Esophagus muscularis mucosa (tissue), 4 donors: ENCODE data around the gene SETBP1. TPM values are rescaled to one million over a fixed set of nuclear protein-coding genes. Genes with fewer than 3 reads are reported as not detected.
A peak's percentile ranks its signal among the peaks of the same experiment; 100 is the strongest.

Experiments used
- DNase-seq: peaks from one replicate; pipeline ENCODE4 v3.0.0-alpha.2; 2017; ENCODE audit errors: extremely low spot score
- H3K27ac ChIP-seq, 4 donors: fragments of 200-600 bp; sonication (generic); replicated peaks in 1 of 4; 1 replicate in 3 of 4; 2 replicates in 1 of 4; pipeline ENCODE4 v1.5.1; 2016 to 2019; ENCODE audit warnings: mild to moderate bottlenecking in 1 of 4
- H3K27me3 ChIP-seq, 4 donors: fragments of 200-600 bp; sonication (generic); one replicate each; pipeline versions ENCODE4 v1.5.1 to v1.6.0; 2016 to 2019
- H3K36me3 ChIP-seq, 4 donors: fragments of 200-600 bp; sonication (generic); one replicate each; pipeline ENCODE4 v1.5.1; 2016 to 2019
- H3K4me1 ChIP-seq, 4 donors: fragments of 200-600 bp; sonication (generic); one replicate each; pipeline ENCODE4 v1.5.1; 2016 to 2019
- H3K4me3 ChIP-seq, 4 donors: fragments of 200-600 bp; sonication (generic); 1 replicate in 2 of 4; 2 replicates in 2 of 4; pipeline ENCODE4 v1.5.1; 2016 to 2019; ENCODE audit warnings: mild to moderate bottlenecking in 4 of 4, moderate library complexity in 1 of 4
- H3K9me3 ChIP-seq, 4 donors: fragments of 200-600 bp; sonication (generic); 1 replicate in 3 of 4; 2 replicates in 1 of 4; pipeline ENCODE4 v1.5.1; 2016 to 2019
- EP300 ChIP-seq: sonication (generic); formaldehyde crosslinking; IDR thresholded peaks from one replicate; pipeline ENCODE4 v1.6.1; 2017; ENCODE audit warnings: antibody characterized with exemption
- POLR2A ChIP-seq: fragments of 450-650 bp; IDR thresholded peaks from one replicate; pipeline ENCODE4 v1.6.1; 2017; ENCODE audit warnings: antibody characterized with exemption, moderate library complexity, mild to moderate bottlenecking, low read depth
- POLR2AphosphoS5 ChIP-seq, 2 donors: sonication (generic); formaldehyde crosslinking; IDR thresholded peaks; one replicate each; pipeline ENCODE4 v1.6.1; 2017; ENCODE audit warnings: antibody characterized with exemption in 2 of 2
- WGBS: methylation state at CpG from one replicate; pipeline ENCODE4 v1.1.5; 2018; 5-methylcytosine and 5-hydroxymethylcytosine counted together
- intact Hi-C: fragments of 100-400 bp; cut with DNase I; formaldehyde crosslinking; loops from one replicate; pipeline ENCODE4 v1.15.1; 2023
- total RNA-seq, 4 donors: library from RNA; depleted of rRNA; stranded (reverse); fragments of >200 nt; gene quantifications; one replicate each; pipeline versions ENCODE4 v1.1.0 to v1.2.1, GENCODE V29; 2016
- TF ChIP-seq, protein P1 (sequence below), 3 experiments: fragments of 200-600 bp in 2 of 3; fragments of 450-650 bp in 1 of 3; sonication (generic) in 2 of 3; IDR thresholded peaks; one replicate each; pipeline ENCODE4 v1.5.1; 2017 to 2019; ENCODE audit warnings: antibody characterized with exemption in 3 of 3, mild to moderate bottlenecking in 2 of 3, moderate library complexity in 1 of 3

SETBP1 gene
- total RNA-seq, 4 donors from 2014 or later, result 40.9 to 86.5 (median 65.1) TPM

DNA sequence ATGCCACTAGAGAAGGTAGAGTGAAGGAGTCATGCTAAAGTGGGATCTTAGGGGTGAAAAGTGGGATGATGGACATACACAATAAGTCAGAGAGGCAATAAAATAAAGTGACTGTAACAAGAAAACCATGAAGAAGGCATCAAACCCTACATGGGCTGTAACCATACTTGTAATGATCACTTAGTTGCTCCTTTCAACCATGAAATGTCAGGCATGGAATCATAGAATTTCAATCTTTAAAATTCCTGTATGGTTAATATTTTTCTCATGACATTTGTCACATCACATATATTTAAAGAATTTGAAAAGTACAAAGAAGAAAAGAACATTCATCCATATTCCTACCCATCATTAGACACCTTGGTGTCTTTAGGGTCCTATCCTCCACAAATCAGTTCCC lies 20.9 kb upstream of the SETBP1 start:
- no peak for DNase-seq
- H3K27me3 ChIP-seq, result no peaks in the 10 kb centered on the region

GRCh38 chr18:44668270-44668975 lies 12.3 kb upstream of the SETBP1 start:
- H3K27me3 ChIP-seq, result no peaks in the 10 kb centered on the region
- WGBS, result 95% methylated on average over 4 of the region's 4 CpGs

More for the DNA sequence above, 20.9 kb upstream of the SETBP1 start:
- Histone ChIP-seq H3K36me3 (no peaks in the 10 kb centered on the region), H3K9me3 (no peaks in the 10 kb centered on the region), H3K27ac (no peak overlapping the region), H3K4me3 (no peak overlapping the region), H3K4me1 (peaks cover 0 to 13% (median 4%) of the 10 kb centered on the region in 4 donors)
- intact Hi-C loops, result no loop called here
- TF ChIP-seq, protein P1, sequence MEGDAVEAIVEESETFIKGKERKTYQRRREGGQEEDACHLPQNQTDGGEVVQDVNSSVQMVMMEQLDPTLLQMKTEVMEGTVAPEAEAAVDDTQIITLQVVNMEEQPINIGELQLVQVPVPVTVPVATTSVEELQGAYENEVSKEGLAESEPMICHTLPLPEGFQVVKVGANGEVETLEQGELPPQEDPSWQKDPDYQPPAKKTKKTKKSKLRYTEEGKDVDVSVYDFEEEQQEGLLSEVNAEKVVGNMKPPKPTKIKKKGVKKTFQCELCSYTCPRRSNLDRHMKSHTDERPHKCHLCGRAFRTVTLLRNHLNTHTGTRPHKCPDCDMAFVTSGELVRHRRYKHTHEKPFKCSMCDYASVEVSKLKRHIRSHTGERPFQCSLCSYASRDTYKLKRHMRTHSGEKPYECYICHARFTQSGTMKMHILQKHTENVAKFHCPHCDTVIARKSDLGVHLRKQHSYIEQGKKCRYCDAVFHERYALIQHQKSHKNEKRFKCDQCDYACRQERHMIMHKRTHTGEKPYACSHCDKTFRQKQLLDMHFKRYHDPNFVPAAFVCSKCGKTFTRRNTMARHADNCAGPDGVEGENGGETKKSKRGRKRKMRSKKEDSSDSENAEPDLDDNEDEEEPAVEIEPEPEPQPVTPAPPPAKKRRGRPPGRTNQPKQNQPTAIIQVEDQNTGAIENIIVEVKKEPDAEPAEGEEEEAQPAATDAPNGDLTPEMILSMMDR (IDR thresholded peaks at IDR 0.05), result no peak
- no peak for TF ChIP-seq EP300
- no peak for TF ChIP-seq POLR2A
- TF ChIP-seq POLR2AphosphoS5 (IDR thresholded peaks at IDR 0.05), result no peak

GRCh38 chr18:44671914-44672313 lies 8.8 kb upstream of the SETBP1 start:
- TF ChIP-seq, protein P1 (IDR thresholded peaks at IDR 0.05), result no peak
- TF ChIP-seq POLR2AphosphoS5 (IDR thresholded peaks at IDR 0.05), result no peak
- TF ChIP-seq POLR2A, result no peak
- TF ChIP-seq EP300, result no peak
- no peaks in the 10 kb centered on the region for H3K36me3 ChIP-seq
- 89% methylated on average over 2 of the region's 2 CpGs for WGBS
- no peak overlapping the region for H3K27ac ChIP-seq
- H3K9me3 ChIP-seq, result no peaks in the 10 kb centered on the region
- no peak overlapping the region for H3K4me3 ChIP-seq
- peaks cover 0 to 16% (median 13%) of the 10 kb centered on the region in 4 donors for H3K4me1 ChIP-seq
- no peaks in the 10 kb centered on the region for H3K27me3 ChIP-seq
- DNase-seq, result peak; percentile 53
- intact Hi-C loops, result loop anchor here (10.0 kb wide), 3 partner anchors 287 to 773 kb away; no protein-coding TSS in a partner anchor

More at GRCh38 chr18:44668270-44668975, 12.3 kb upstream of the SETBP1 start:
- Histone ChIP-seq H3K4me3 (no peak overlapping the region), H3K36me3 (no peaks in the 10 kb centered on the region), H3K9me3 (no peaks in the 10 kb centered on the region), H3K4me1 (peaks cover 0 to 11% (median 9%) of the 10 kb centered on the region in 4 donors), H3K27ac (no peak overlapping the region)
- intact Hi-C loops, result no loop called here
- peak; percentile 74 for DNase-seq
- TF ChIP-seq EP300, result no peak
- TF ChIP-seq, protein P1 (IDR thresholded peaks at IDR 0.05), result no peak
- no peak for TF ChIP-seq POLR2A
- no peak for TF ChIP-seq POLR2AphosphoS5 (IDR thresholded peaks at IDR 0.05)

DNA sequence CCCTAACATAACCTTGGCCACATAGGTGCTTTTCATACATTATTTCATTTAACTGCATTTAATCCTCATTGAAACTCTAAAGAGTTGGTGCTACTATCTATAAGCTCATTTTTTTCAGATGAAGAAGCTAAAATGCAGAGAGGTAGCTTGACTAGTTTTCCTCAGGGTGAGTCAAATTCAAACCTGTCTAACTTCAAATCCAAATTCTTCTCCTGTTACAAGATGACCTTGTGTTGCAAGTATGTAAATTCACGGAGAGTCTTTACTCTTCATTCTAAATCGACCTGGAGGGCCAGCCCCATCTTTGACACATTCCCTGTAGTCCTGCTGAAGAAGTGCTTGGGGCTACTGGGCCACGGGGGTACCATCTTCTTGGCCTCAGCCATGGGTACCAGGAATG lies 8.2 kb upstream of the SETBP1 start:
- Histone ChIP-seq H3K27ac (no peak overlapping the region), H3K36me3 (no peaks in the 10 kb centered on the region), H3K4me1 (peaks cover 0 to 16% (median 13%) of the 10 kb centered on the region in 4 donors), H3K9me3 (no peaks in the 10 kb centered on the region), H3K27me3 (no peaks in the 10 kb centered on the region), H3K4me3 (no peak overlapping the region)
- intact Hi-C loops, result loop anchor here (10.0 kb wide), 3 partner anchors 288 to 772 kb away; no protein-coding TSS in a partner anchor
- DNase-seq, result peak; percentile 34
- TF ChIP-seq, protein P1 (IDR thresholded peaks at IDR 0.05), result no peak
- TF ChIP-seq EP300 (no peak), POLR2AphosphoS5 (IDR thresholded peaks at IDR 0.05) (no peak), POLR2A (no peak)
- WGBS, result 86% methylated on average over 3 of the region's 3 CpGs
